ENCODE results near the gene SHB. TPM values are rescaled to one million over a fixed set of nuclear protein-coding genes. Genes with fewer than 3 reads are reported as not detected.

Gene SHB
- total and polyA plus RNA-seq, 2 of the 13 experiments (the other 11 are each of a cell fraction or from before 2014, with no cell fraction given) = 19.4 to 20.7 TPM

DNA sequence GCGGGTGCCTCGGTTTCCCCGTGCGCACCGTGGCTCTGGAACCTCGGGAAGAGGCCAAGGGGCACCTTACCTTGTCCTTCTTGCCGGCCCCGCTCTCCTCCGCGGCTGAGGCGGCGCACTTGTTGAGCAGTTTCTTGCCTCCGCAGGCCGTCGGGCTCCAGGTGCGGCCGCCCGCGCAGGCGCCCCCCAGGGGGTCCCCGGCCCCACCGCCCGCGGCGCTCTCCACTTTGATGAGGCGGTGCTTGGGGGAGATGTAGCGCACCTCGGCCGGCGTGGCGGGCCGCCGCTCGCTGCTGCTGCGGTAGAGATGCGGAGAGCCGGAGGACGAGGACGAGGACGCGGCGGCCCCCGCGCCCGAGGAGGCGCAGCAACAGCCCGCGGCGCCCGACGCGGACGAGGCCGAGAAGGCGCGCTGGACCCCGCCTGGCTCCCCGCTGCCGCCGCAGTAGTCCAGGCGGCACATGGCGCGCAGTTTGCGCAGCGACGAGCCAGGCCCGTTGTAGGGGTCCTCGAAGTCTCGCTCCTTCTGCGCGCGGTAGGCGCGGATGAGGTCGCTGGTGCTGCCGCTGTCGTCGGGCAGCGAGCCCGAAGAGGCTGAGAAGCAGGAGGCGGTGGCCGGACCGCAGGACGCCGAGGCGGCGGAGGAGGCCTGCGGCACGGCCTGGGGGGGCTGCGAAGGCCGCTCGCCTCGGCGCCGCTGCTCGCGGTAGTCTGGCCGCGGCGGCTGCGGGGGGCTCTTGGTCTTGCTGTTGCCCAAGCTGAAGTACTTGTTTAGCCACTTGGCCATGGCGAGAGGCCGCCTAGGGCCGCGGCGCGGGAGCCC, 957 bp downstream of the SHB start (continued):
- TF ChIP-seq ZNF768 (CRISPR knock-in tag; IDR thresholded peaks at IDR 0.05) (0 out of 2 replicates have a peak, but pooled peaks have one; percentile 9), TAF1 (CRISPR knock-in tag; IDR thresholded peaks at IDR 0.05) (peak; percentile 30; the same call in 1 of the 2 replicates), ZNF772 (CRISPR knock-in tag; IDR thresholded peaks at IDR 0.05) (no peak), TAF15 (IDR thresholded peaks at IDR 0.05; ENCODE audit: low read depth, low read length, poor library complexity, severe bottlenecking) (no peak), TOPORS (CRISPR knock-in tag; IDR thresholded peaks at IDR 0.05) (0 out of 2 replicates have a peak, but pooled peaks have one; percentile 42), ZNF329 (CRISPR knock-in tag; IDR thresholded peaks at IDR 0.05; ENCODE audit: low read depth) (no peak; the same call in 1 of the 2 replicates), HNRNPH1 (optimal IDR thresholded peaks at IDR 0.05; ENCODE audit: low read depth, low read length) (no peak), ZZZ3 (CRISPR knock-in tag; IDR thresholded peaks at IDR 0.05; ENCODE audit: borderline replicate concordance) (no peak), ZFP82 (CRISPR knock-in tag; IDR thresholded peaks at IDR 0.05; ENCODE audit: borderline replicate concordance) (peak; percentile 63; the same call in 1 of the 2 replicates), REPIN1 (CRISPR knock-in tag; IDR thresholded peaks at IDR 0.05; ENCODE audit: borderline replicate concordance, low read depth) (0 out of 2 replicates have a peak, but pooled peaks have one; percentile 38), ZNF816 (CRISPR knock-in tag; IDR thresholded peaks at IDR 0.05; ENCODE audit: borderline replicate concordance) (no peak), DMAP1 (CRISPR knock-in tag; IDR thresholded peaks at IDR 0.05) (no peak), ZNF780A (CRISPR knock-in tag; IDR thresholded peaks at IDR 0.05) (no peak), ZNF543 (CRISPR knock-in tag; IDR thresholded peaks at IDR 0.05) (no peak), TGIF2 (CRISPR knock-in tag; IDR thresholded peaks at IDR 0.05) (no peak), PRMT3 (CRISPR knock-in tag; IDR thresholded peaks at IDR 0.05; ENCODE audit: borderline replicate concordance, low read depth) (no peak), ZNF746 (CRISPR knock-in tag; IDR thresholded peaks at IDR 0.05) (no peak), ZSCAN21 (CRISPR knock-in tag; IDR thresholded peaks at IDR 0.05; ENCODE audit: borderline replicate concordance) (peak; percentile 57)
- TF ChIP-seq, protein P1, sequence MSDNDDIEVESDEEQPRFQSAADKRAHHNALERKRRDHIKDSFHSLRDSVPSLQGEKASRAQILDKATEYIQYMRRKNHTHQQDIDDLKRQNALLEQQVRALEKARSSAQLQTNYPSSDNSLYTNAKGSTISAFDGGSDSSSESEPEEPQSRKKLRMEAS (IDR thresholded peaks at IDR 0.05) = peak; percentile 8; the same call in 1 of the 2 replicates
- TF ChIP-seq, protein P2, sequence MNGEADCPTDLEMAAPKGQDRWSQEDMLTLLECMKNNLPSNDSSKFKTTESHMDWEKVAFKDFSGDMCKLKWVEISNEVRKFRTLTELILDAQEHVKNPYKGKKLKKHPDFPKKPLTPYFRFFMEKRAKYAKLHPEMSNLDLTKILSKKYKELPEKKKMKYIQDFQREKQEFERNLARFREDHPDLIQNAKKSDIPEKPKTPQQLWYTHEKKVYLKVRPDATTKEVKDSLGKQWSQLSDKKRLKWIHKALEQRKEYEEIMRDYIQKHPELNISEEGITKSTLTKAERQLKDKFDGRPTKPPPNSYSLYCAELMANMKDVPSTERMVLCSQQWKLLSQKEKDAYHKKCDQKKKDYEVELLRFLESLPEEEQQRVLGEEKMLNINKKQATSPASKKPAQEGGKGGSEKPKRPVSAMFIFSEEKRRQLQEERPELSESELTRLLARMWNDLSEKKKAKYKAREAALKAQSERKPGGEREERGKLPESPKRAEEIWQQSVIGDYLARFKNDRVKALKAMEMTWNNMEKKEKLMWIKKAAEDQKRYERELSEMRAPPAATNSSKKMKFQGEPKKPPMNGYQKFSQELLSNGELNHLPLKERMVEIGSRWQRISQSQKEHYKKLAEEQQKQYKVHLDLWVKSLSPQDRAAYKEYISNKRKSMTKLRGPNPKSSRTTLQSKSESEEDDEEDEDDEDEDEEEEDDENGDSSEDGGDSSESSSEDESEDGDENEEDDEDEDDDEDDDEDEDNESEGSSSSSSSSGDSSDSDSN (CRISPR knock-in tag; IDR thresholded peaks at IDR 0.05) = peak; percentile 33; the same call in 1 of the 2 replicates
- TF ChIP-seq, protein P3, sequence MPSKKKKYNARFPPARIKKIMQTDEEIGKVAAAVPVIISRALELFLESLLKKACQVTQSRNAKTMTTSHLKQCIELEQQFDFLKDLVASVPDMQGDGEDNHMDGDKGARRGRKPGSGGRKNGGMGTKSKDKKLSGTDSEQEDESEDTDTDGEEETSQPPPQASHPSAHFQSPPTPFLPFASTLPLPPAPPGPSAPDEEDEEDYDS (CRISPR knock-in tag; IDR thresholded peaks at IDR 0.05) = no peak
- TF ChIP-seq, protein P4, sequence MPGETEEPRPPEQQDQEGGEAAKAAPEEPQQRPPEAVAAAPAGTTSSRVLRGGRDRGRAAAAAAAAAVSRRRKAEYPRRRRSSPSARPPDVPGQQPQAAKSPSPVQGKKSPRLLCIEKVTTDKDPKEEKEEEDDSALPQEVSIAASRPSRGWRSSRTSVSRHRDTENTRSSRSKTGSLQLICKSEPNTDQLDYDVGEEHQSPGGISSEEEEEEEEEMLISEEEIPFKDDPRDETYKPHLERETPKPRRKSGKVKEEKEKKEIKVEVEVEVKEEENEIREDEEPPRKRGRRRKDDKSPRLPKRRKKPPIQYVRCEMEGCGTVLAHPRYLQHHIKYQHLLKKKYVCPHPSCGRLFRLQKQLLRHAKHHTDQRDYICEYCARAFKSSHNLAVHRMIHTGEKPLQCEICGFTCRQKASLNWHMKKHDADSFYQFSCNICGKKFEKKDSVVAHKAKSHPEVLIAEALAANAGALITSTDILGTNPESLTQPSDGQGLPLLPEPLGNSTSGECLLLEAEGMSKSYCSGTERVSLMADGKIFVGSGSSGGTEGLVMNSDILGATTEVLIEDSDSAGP (CRISPR knock-in tag; IDR thresholded peaks at IDR 0.05; ENCODE audit: borderline replicate concordance) = peak; percentile 45; the same call in 1 of the 2 replicates
- TF ChIP-seq, protein P5, sequence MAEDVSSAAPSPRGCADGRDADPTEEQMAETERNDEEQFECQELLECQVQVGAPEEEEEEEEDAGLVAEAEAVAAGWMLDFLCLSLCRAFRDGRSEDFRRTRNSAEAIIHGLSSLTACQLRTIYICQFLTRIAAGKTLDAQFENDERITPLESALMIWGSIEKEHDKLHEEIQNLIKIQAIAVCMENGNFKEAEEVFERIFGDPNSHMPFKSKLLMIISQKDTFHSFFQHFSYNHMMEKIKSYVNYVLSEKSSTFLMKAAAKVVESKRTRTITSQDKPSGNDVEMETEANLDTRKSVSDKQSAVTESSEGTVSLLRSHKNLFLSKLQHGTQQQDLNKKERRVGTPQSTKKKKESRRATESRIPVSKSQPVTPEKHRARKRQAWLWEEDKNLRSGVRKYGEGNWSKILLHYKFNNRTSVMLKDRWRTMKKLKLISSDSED (CRISPR knock-in tag; IDR thresholded peaks at IDR 0.05) = 0 out of 2 replicates have a peak, but pooled peaks have one; percentile 38

All from HepG2 (cell line).